GM19397 (cell line): ENCODE results near the gene RPL12.

ENCODE experiments used
- ATAC-seq: cut with Tn5 transposase; IDR thresholded peaks from one replicate; pipeline ENCODE4 v1.9.1; 2021; ENCODE audit warnings: mild to moderate bottlenecking, moderate library complexity; ENCODE audit not compliant: unreplicated experiment

RPL12 gene

GRCh38 chr9:127444921-127445850 lies 6.0 kb downstream of the RPL12 start:
- no peak for ATAC-seq

- ATAC-seq = no peak
Measured at GRCh38 chr9:127444283-127444920, 6.8 kb downstream of the RPL12 start.

GRCh38 chr9:127438394-127438793 lies 12.8 kb downstream of the RPL12 start:
- no peak for ATAC-seq

- ATAC-seq = no peak
Measured at GRCh38 chr9:127437497-127438264, 13.5 kb downstream of the RPL12 start.

- no peak for ATAC-seq
Measured at GRCh38 chr9:127430415-127430814, 20.8 kb downstream of the RPL12 start.

- no peak for ATAC-seq
Measured at GRCh38 chr9:127428348-127428747, 22.9 kb downstream of the RPL12 start.

- no peak for ATAC-seq
Measured at GRCh38 chr9:127426756-127427155, 24.4 kb downstream of the RPL12 start.

- ATAC-seq = no peak
Measured at GRCh38 chr9:127424676-127424999, 26.6 kb downstream of the RPL12 start.

GRCh38 chr9:127423934-127424675 lies 27.1 kb downstream of the RPL12 start, which contains the start of gene ZNF79:
Gene ZNF79, plus strand, starts transcription at chr9:127424382. Its CDS starts 406 bp downstream, at chr9:127424788.
- ATAC-seq = peak; percentile 87

- ATAC-seq = no peak
Measured at GRCh38 chr9:127423476-127423933, 27.7 kb downstream of the RPL12 start.

GRCh38 chr9:127422787-127423186 lies 28.4 kb downstream of the RPL12 start:
- no peak for ATAC-seq

- no peak for ATAC-seq
Measured at GRCh38 chr9:127422133-127422782, 28.9 kb downstream of the RPL12 start.

- no peak for ATAC-seq
Measured at GRCh38 chr9:127421057-127421456, 30.1 kb downstream of the RPL12 start.

GRCh38 chr9:127419348-127419747 lies 31.9 kb downstream of the RPL12 start:
- ATAC-seq = no peak

GRCh38 chr9:127418037-127418471 lies 33.2 kb downstream of the RPL12 start:
- ATAC-seq = no peak

GRCh38 chr9:127417131-127418036 lies 33.8 kb downstream of the RPL12 start:
- no peak for ATAC-seq

- ATAC-seq = no peak
Measured at GRCh38 chr9:127415657-127416056, 35.5 kb downstream of the RPL12 start.

- no peak for ATAC-seq
Measured at GRCh38 chr9:127415141-127415540, 36.1 kb downstream of the RPL12 start.

GRCh38 chr9:127411122-127411521 lies 40.1 kb downstream of the RPL12 start:
- ATAC-seq = no peak
